Activated CD4-positive, alpha-beta T cell treated with anti-CD3 and anti-CD28 coated beads, Interleukin-2, amount 50 U/mL, for 16 hours (primary cell): Measurements from ENCODE around the gene AJUBA.
"Not testable (repeated sequence)": the region's sequence is repeated elsewhere in the genome, so short reads cannot be mapped to it uniquely, and the experiment has no call there.

Experiments used
- DNase-seq: peaks from one replicate; pipeline ENCODE4 v3.0.0-alpha.2; 2020

Gene AJUBA

GRCh38 chr14:22982477-22983245 is at the start of gene AJUBA:
Gene AJUBA, minus strand, starts transcription at chr14:22982551. Its CDS starts 285 bp downstream, at chr14:22982266.
- DNase-seq = peak; percentile 70

GRCh38 chr14:23030936-23031335 is 48.6 kb upstream of the AJUBA start:
- DNase-seq = no peak

- peak; percentile 37 for DNase-seq
These were observed 46.4 kb upstream of the AJUBA start for GRCh38 chr14:23028799-23029198.

GRCh38 chr14:23025151-23025814 is 42.9 kb upstream of the AJUBA start:
- no peak for DNase-seq

GRCh38 chr14:23024612-23025075 is 42.3 kb upstream of the AJUBA start:
- no peak for DNase-seq

- DNase-seq = no peak
These were observed 41.4 kb upstream of the AJUBA start for GRCh38 chr14:23023795-23024152.

- DNase-seq = no peak
These were observed 40.9 kb upstream of the AJUBA start for GRCh38 chr14:23023022-23023794.

GRCh38 chr14:23021889-23022442 is 39.6 kb upstream of the AJUBA start:
- DNase-seq = no peak

- DNase-seq = no peak
These were observed 39.1 kb upstream of the AJUBA start for GRCh38 chr14:23021434-23021833.

GRCh38 chr14:23020143-23021128 is 38.1 kb upstream of the AJUBA start:
- no peak for DNase-seq

- DNase-seq = no peak
These were observed 35.8 kb upstream of the AJUBA start for GRCh38 chr14:23018107-23018506.

GRCh38 chr14:23017091-23017490 is 34.7 kb upstream of the AJUBA start:
- DNase-seq = no peak

- no peak for DNase-seq
These were observed 33.3 kb upstream of the AJUBA start for GRCh38 chr14:23015618-23016017.

GRCh38 chr14:23013749-23014054 is 31.4 kb upstream of the AJUBA start:
- not testable (repeated sequence) for DNase-seq

- no peak for DNase-seq
These were observed 30.9 kb upstream of the AJUBA start for GRCh38 chr14:23013054-23013748.

GRCh38 chr14:23009939-23010726 is 27.8 kb upstream of the AJUBA start, which contains the start of gene C14orf93:
Gene C14orf93, minus strand, starts transcription at chr14:23010143. Its CDS starts 11,120 bp downstream, at chr14:22999023.
- peak; percentile 84 for DNase-seq

- DNase-seq = no peak
These were observed 27.2 kb upstream of the AJUBA start for GRCh38 chr14:23009483-23009938.

- no peak for DNase-seq
These were observed 26.5 kb upstream of the AJUBA start for GRCh38 chr14:23008831-23009230.

GRCh38 chr14:23006544-23007419 is 24.4 kb upstream of the AJUBA start:
- DNase-seq = peak; percentile 99

- DNase-seq = no peak
These were observed 23.8 kb upstream of the AJUBA start for GRCh38 chr14:23006188-23006534.
